ENCODE data around the gene GRHL1.

DNA sequence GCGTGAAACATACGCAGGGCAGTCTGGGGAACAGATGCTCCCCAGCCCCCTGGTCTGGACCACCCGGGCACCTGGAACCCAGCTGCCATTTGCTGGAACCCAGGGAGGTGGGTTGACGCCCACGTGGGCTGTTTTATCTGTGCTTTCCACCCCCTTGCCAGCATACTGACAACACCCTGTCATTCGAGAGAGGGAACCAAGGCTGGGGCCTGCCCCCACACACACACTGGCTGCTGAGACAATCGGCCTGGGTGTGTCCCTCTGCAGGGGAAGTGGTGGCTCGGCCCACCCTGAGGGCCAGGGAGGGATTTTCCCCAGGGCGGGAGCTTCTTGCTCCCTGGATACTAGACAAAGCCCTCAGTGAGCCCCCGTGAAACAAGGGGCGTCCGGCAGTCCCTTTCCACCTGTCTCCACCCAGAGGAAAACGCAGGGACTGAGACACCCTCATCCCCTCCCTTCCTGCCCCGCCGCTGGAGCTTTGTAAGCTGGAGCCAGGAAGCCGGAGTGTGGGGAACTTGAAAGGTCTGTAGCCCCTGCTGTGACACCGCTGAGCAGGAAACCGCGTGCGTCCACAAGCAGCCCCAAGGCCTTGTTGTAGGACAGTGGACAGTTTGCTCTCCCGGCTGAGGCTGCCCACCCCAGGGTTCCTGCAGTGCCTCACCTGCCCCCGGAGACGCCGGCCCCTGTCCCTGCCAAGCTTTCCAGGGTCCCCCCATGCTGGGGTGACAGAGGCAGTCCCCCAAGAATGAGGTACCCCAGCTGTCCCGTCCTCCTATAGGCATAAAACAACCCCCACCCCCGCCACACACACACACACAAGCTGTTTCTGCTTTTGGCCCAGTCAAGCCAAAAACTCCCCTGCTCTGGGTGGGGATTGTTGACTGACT lies 77.7 kb downstream of the GRHL1 start:
- no peak for TF ChIP-seq POLR2A (IDR thresholded peaks at IDR 0.05)
- TF ChIP-seq CTCF (IDR thresholded peaks at IDR 0.05) = no peak

Data from testis (tissue), 2 donors.